H7 (cell line): ENCODE data around the gene GXYLT2. TPM values are rescaled to one million over a fixed set of nuclear protein-coding genes. Genes with fewer than 3 reads are reported as not detected.

Experiments
- DNase-seq: peaks from one replicate; pipeline ENCODE4 v3.0.0; 2012
- H3K27me3 ChIP-seq: 2 replicates; pipeline ENCODE4 v1.6.0; 2011; ENCODE audit warnings: mild to moderate bottlenecking, low read length; ENCODE audit not compliant: control insufficient read depth, insufficient read depth
- H3K36me3 ChIP-seq: replicated peaks from 2 replicates; pipeline ENCODE4 v1.5.1; 2011; ENCODE audit warnings: low read length; ENCODE audit not compliant: control insufficient read depth, insufficient read depth
- H3K4me3 ChIP-seq: 2 replicates; pipeline ENCODE4 v1.5.1; 2011; ENCODE audit warnings: low read depth, mild to moderate bottlenecking, control low read depth, low read length, moderate library complexity; ENCODE audit not compliant: insufficient read depth
- total RNA-seq: library from RNA; depleted of rRNA; stranded (reverse); fragments of >200 nt; shearing (Covaris generic); gene quantifications from 2 replicates; pipeline ENCODE4 v1.2.3, GENCODE V29; 2014

GXYLT2 gene
- total RNA-seq, 1 experiment from 2014 or later, result 4.5 TPM

- H3K36me3 ChIP-seq, result no peaks in the 10 kb centered on the region
Observed at GRCh38 chr3:72941245-72941644, 53.4 kb downstream of the GXYLT2 start.

GRCh38 chr3:72942427-72942826 lies 54.6 kb downstream of the GXYLT2 start:
- H3K36me3 ChIP-seq, result no peaks in the 10 kb centered on the region
- no peaks in the 10 kb centered on the region for H3K27me3 ChIP-seq
- no peak overlapping the region for H3K4me3 ChIP-seq
- no peak for DNase-seq

More at GRCh38 chr3:72941245-72941644, 53.4 kb downstream of the GXYLT2 start:
- H3K27me3 ChIP-seq, result no peaks in the 10 kb centered on the region
- H3K4me3 ChIP-seq, result no peak overlapping the region
- no peak for DNase-seq

DNA sequence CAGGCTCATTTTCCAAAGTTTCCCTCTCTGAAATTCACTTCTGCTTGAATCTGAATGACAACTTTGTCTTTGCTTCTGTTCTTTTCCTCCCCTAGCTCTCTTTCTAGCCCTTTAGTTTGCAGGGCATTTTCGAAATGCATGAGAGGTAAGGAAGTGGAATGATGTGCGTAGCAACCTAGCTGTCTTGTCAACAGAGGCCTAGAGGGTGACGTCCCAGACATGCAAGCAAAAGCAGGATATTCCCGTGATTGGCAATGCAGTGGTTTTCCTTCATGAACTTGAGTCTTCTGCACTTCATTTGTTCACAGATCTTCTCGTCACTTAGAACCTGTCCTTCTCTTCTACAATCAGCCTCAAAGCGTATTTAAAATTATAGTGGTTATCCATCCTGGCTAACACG lies 56.9 kb downstream of the GXYLT2 start:
- no peak for DNase-seq
- Histone ChIP-seq H3K4me3 (no peak overlapping the region), H3K36me3 (no peaks in the 10 kb centered on the region), H3K27me3 (no peaks in the 10 kb centered on the region)

GRCh38 chr3:72947715-72948490 lies 60.1 kb downstream of the GXYLT2 start:
- Histone ChIP-seq H3K4me3 (no peak overlapping the region), H3K36me3 (no peaks in the 10 kb centered on the region), H3K27me3 (no peaks in the 10 kb centered on the region)
- DNase-seq, result no peak

- Histone ChIP-seq H3K36me3 (no peaks in the 10 kb centered on the region), H3K4me3 (no peak overlapping the region), H3K27me3 (no peaks in the 10 kb centered on the region)
- no peak for DNase-seq
Observed at GRCh38 chr3:72949016-72949415, 61.2 kb downstream of the GXYLT2 start.

DNA sequence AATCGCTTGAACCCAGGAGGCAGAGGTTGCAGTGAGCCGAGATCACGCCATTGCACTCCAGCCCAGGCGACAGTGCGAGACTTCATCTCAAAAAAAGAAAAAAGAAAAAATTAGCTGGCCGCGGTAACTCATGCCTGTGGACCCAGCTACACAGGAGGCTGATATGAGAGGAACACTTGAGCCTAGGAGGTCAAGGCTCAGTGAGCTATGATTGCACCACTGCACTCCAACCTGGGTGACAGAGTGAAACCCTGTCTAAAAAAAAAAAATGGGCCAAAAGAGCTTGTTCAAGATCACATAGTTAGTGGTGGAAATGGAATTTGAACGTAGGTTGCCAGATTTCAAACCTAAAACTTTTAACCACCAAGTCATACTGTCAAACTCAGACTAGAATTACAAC lies 62.5 kb downstream of the GXYLT2 start:
- H3K36me3 ChIP-seq, result no peaks in the 10 kb centered on the region
- H3K27me3 ChIP-seq, result no peaks in the 10 kb centered on the region
- no peak overlapping the region for H3K4me3 ChIP-seq
- DNase-seq, result no peak

DNA sequence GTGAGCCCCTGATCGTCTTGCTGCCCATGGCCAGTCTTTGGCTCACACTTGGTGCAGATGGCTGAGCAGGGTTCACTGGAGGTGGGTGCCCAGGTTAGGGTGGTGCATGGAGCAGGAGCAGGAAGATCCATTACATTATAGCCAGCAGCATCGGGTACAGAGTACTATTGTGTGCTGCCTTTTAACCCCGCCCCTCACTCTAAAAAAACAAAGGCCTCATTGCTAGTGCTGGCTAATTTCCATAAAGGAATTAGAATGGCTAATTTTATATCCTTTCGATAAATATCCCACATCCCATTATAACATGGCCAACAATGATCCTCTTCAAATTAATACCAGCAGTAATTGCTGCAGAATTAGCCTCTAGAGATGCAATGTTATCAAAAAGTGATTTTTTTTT lies 63.0 kb downstream of the GXYLT2 start:
- H3K36me3 ChIP-seq, result no peaks in the 10 kb centered on the region
- no peak overlapping the region for H3K4me3 ChIP-seq
- no peaks in the 10 kb centered on the region for H3K27me3 ChIP-seq
- peak; percentile 22 for DNase-seq

DNA sequence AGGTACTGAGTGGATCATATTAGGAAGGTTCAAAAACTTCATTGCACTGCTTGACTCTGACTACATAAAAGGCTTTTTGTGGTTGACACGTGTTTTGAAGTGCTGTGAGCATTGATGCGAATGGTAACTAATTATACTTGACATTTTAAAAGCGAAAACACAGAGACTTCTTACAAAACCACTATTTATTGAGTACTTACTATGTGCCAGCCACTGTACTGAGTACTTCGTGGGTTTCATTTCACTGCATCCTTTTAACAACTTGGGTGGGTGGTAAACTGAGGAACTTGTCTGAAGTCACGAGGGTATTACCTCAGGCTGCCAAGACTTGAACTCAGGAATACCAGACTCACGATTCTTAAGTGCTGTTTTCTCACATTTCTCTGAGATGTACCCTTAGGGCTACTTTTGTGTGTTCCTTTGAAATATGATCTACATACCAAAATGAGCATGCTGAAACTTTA lies 63.4 kb downstream of the GXYLT2 start:
- no peak for DNase-seq
- no peaks in the 10 kb centered on the region for H3K36me3 ChIP-seq
- H3K27me3 ChIP-seq, result no peaks in the 10 kb centered on the region
- no peak overlapping the region for H3K4me3 ChIP-seq

DNA sequence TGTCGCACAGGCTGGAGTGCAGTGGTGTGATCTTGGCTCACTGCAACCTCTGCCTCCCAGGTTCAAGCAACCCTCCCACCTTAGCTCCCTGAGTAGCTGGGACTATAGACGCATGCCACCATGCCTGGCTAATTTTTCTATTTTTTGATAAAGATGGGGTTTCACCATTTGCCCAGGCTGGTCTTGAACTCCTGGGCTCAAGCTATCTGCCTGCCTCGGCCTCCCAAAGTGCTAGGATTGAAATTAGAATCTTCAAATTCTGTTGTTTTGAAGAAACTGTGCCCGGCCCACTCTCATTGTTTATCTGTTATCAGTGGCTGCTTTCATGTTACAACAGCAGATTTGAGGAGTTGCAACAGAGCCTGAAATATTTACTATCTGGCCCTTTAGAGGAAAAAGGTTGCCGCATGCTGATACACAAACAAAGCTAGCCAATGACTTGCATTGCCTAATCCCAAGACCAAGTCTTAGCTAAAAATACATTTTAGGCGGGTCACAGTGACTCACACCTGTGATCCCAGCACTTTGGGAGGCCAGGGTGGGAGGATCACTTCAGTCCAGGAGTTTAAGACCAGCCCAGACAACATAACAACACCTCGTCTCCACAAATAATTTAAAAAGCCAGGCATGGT lies 65.6 kb downstream of the GXYLT2 start:
- H3K36me3 ChIP-seq, result no peaks in the 10 kb centered on the region
- no peaks in the 10 kb centered on the region for H3K27me3 ChIP-seq
- DNase-seq, result no peak
- H3K4me3 ChIP-seq, result no peak overlapping the region

- Histone ChIP-seq H3K36me3 (no peaks in the 10 kb centered on the region), H3K4me3 (no peak overlapping the region), H3K27me3 (no peaks in the 10 kb centered on the region)
- DNase-seq, result peak; percentile 21
Observed at GRCh38 chr3:72957297-72957696, 69.5 kb downstream of the GXYLT2 start.

DNA sequence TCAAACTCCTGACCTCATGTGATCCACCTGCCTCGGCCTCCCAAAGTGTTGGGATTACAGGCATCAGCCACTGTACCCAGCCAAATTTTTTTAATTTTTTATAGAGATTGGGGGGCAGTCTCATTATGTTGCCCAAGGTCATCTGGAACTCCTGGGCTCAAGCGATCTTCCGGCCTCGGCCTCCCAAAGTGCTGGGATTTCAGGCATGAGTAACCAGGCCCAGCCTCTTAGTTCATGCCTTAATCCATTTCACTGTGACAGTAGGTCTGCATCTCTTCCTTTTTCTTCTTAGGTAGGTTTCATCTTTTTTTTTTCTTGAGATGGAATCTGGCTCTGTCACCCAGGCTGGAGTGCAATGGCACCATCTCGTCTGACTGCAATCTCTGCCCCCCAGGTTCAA lies 71.5 kb downstream of the GXYLT2 start:
- Histone ChIP-seq H3K36me3 (no peaks in the 10 kb centered on the region), H3K27me3 (no peaks in the 10 kb centered on the region), H3K4me3 (no peak overlapping the region)
- DNase-seq, result no peak

GRCh38 chr3:72960812-72961518 lies 73.1 kb downstream of the GXYLT2 start:
- Histone ChIP-seq H3K4me3 (no peak overlapping the region), H3K36me3 (no peaks in the 10 kb centered on the region), H3K27me3 (no peaks in the 10 kb centered on the region)
- no peak for DNase-seq

DNA sequence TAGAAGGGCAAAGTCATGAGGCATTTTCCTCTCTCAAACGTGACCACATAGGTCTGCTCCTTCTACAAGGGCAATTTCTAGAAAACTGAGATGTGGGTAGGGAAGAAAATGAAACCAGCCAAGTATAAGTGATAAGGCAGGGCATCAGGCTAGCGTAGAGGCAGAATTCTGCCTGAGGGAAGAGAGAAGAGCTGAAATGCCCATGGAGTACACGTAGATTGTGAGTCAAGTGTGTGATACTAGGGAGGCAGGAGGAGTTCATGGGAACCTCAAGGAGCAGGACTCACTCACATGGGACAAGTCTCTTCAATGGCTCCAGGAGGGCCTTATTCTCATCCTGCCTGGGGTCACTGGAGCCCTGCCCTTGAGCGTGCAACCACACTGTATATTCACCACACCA lies 73.9 kb downstream of the GXYLT2 start:
- DNase-seq, result no peak
- Histone ChIP-seq H3K27me3 (no peaks in the 10 kb centered on the region), H3K4me3 (no peak overlapping the region), H3K36me3 (no peaks in the 10 kb centered on the region)

- Histone ChIP-seq H3K36me3 (no peaks in the 10 kb centered on the region), H3K27me3 (no peaks in the 10 kb centered on the region), H3K4me3 (no peak overlapping the region)
- no peak for DNase-seq
Observed at GRCh38 chr3:72962317-72962716, 74.5 kb downstream of the GXYLT2 start.

GRCh38 chr3:72964633-72965032 lies 76.8 kb downstream of the GXYLT2 start:
- no peak for DNase-seq
- Histone ChIP-seq H3K36me3 (no peaks in the 10 kb centered on the region), H3K27me3 (no peaks in the 10 kb centered on the region), H3K4me3 (no peak overlapping the region)
